HG03045 (cell line): ENCODE measurements around the gene UBA1.

Experiments
- ATAC-seq: cut with Tn5 transposase; IDR thresholded peaks from one replicate; pipeline ENCODE4 v1.9.1; 2021; ENCODE audit warnings: mild to moderate bottlenecking, moderate library complexity; ENCODE audit not compliant: unreplicated experiment

UBA1 gene

GRCh38 chrX:47193475-47194193 is at the start of gene UBA1:
Gene UBA1, plus strand, starts transcription at chrX:47193829. Its CDS starts 4,974 bp downstream, at chrX:47198803.
- peak; percentile 59 for ATAC-seq

- ATAC-seq, result peak; percentile 4
Measured at GRCh38 chrX:47143894-47144625, 49.6 kb upstream of the UBA1 start.

- ATAC-seq, result peak; percentile 94
Measured at GRCh38 chrX:47144626-47145394, 48.8 kb upstream of the UBA1 start, which contains the start of the genes NDUFB11 and RBM10. Gene NDUFB11, minus strand, starts transcription at chrX:47144702. Its CDS starts 23 bp downstream, at chrX:47144679. Gene RBM10, plus strand, starts transcription at chrX:47145221. Its CDS starts 2,261 bp downstream, at chrX:47147482.

- ATAC-seq, result peak; percentile 28
Measured at GRCh38 chrX:47145395-47146120, 48.1 kb upstream of the UBA1 start.

GRCh38 chrX:47146121-47146935 is 47.3 kb upstream of the UBA1 start:
- ATAC-seq, result no peak

- ATAC-seq, result no peak
Measured at GRCh38 chrX:47146936-47147859, 46.4 kb upstream of the UBA1 start.

GRCh38 chrX:47148946-47149345 is 44.7 kb upstream of the UBA1 start:
- no peak for ATAC-seq

GRCh38 chrX:47151435-47151834 is 42.2 kb upstream of the UBA1 start:
- no peak for ATAC-seq

- ATAC-seq, result no peak
Measured at GRCh38 chrX:47156611-47157520, 36.8 kb upstream of the UBA1 start.

GRCh38 chrX:47158131-47158530 is 35.5 kb upstream of the UBA1 start:
- no peak for ATAC-seq

GRCh38 chrX:47158781-47159180 is 34.8 kb upstream of the UBA1 start:
- no peak for ATAC-seq

- ATAC-seq, result no peak
Measured at GRCh38 chrX:47160781-47161180, 32.8 kb upstream of the UBA1 start.

- ATAC-seq, result no peak
Measured at GRCh38 chrX:47162927-47163583, 30.6 kb upstream of the UBA1 start.

- no peak for ATAC-seq
Measured at GRCh38 chrX:47164420-47164819, 29.2 kb upstream of the UBA1 start.

- no peak for ATAC-seq
Measured at GRCh38 chrX:47166126-47166525, 27.5 kb upstream of the UBA1 start.

- ATAC-seq, result no peak
Measured at GRCh38 chrX:47168495-47169073, 25.0 kb upstream of the UBA1 start.

- ATAC-seq, result no peak
Measured at GRCh38 chrX:47169273-47169672, 24.4 kb upstream of the UBA1 start.
